ENCODE data around the gene KRT40. TPM values are rescaled to one million over a fixed set of nuclear protein-coding genes. Genes with fewer than 3 reads are reported as not detected.

KRT40 gene
- total and polyA plus RNA-seq, 10 of the 15 experiments (the other 5 are each of a cell fraction or from before 2014, with no cell fraction given), result not detected

- no peak overlapping the region for H2AFZ ChIP-seq (ENCODE audit: control insufficient read depth, low read depth, low read length)
- intact Hi-C loops (cut with micrococcal nuclease; ENCODE audit: unreplicated experiment), result no loop called here
- H3K9me3 ChIP-seq (replicated peaks; ENCODE audit: control insufficient read depth, insufficient read depth, low read length), result no peaks in the 10 kb centered on the region
- peaks cover 0 to 8% of the 10 kb centered on the region in 2 experiments; a peak in 2 of 4 replicates for H3K27me3 ChIP-seq (replicated peaks in 1 of 2; ENCODE audit: control insufficient read depth in 2 of 2, insufficient read depth in 2 of 2, low read length in 1 of 2)
- H3K4me3 ChIP-seq, result no peak overlapping the region
- TF ChIP-seq MYC (IDR thresholded peaks at IDR 0.05; ENCODE audit: insufficient read depth, insufficient read length, insufficient replicate concordance, low read length, severe bottlenecking) (no peak), SPI1 (IDR thresholded peaks at IDR 0.05; ENCODE audit: borderline replicate concordance, insufficient read depth, low read depth, low read length) (no peak), SIX5 (IDR thresholded peaks at IDR 0.05; ENCODE audit: low read depth, low read length, severe bottlenecking) (no peak), DPF2 (IDR thresholded peaks at IDR 0.05) (no peak)
- no peaks in the 10 kb centered on the region for H3K4me1 ChIP-seq (ENCODE audit: control insufficient read depth, insufficient read depth, low read length)
- H3K4me2 ChIP-seq (ENCODE audit: control insufficient read depth, insufficient read depth), result no peak overlapping the region
- FAIRE-seq (no peak), DNase-seq (ENCODE audit: low read depth, low spot score) (no peak), ATAC-seq (no peak)
- H3K27ac ChIP-seq (ENCODE audit: control insufficient read depth, insufficient read depth), result no peak overlapping the region
- no peak overlapping the region for H3K9ac ChIP-seq (ENCODE audit: control insufficient read depth, insufficient read depth, low read length)
- RAD21 ChIA-PET (ENCODE audit: unreplicated experiment), result no interaction called here
- in situ Hi-C loops (cut with MboI), result no loop called here
- H3K36me3 ChIP-seq (ENCODE audit: control insufficient read depth in 2 of 2, insufficient read depth in 2 of 2, low read length in 1 of 2), result no peaks in the 10 kb centered on the region
- WGBS (ENCODE audit: insufficient coverage, insufficient replicate concordance, low lambda C conversion rate, missing lambda C conversion rate), result 6% methylated on average over 2 of the region's 2 CpGs
- H4K20me1 ChIP-seq (ENCODE audit: control insufficient read depth, insufficient read depth), result no peaks in the 10 kb centered on the region
- CTCF ChIA-PET, result no interaction called here
- no peaks in the 10 kb centered on the region for H3K79me2 ChIP-seq (ENCODE audit: control insufficient read depth, insufficient read depth, low read length)
- SMC1A ChIA-PET (ENCODE audit: uncharacterized antibody, unreplicated experiment), result no interaction called here
- POLR2A ChIA-PET, result no interaction called here
- BruUV-seq (replicated peaks), result no TSS peak
These were observed 13.2 kb upstream of the KRT40 start for GRCh38 chr17:40997361-40997760.

GRCh38 chr17:40996829-40997228 lies 12.7 kb upstream of the KRT40 start:
- no TSS peak for BruUV-seq (replicated peaks)
- POLR2A ChIA-PET, result no interaction called here
- TF ChIP-seq MYB (IDR thresholded peaks at IDR 0.05; ENCODE audit: borderline replicate concordance, low read depth, low read length), result no peak
- TF ChIP-seq NR2C1 (IDR thresholded peaks at IDR 0.05), result no peak
- TF ChIP-seq SIX5 (IDR thresholded peaks at IDR 0.05; ENCODE audit: low read depth, low read length, severe bottlenecking), result no peak
- no peak for TF ChIP-seq NKRF (conservative IDR thresholded peaks at IDR 0.05)
- no peak for TF ChIP-seq EP300 (IDR thresholded peaks at IDR 0.05; ENCODE audit: borderline replicate concordance in 1 of 2, control insufficient read depth in 1 of 2, low read depth in 2 of 2, low read length in 2 of 2)
- TF ChIP-seq ZSCAN29 (IDR thresholded peaks at IDR 0.05), result no peak
- no peak for TF ChIP-seq EGR1 (IDR thresholded peaks at IDR 0.05; ENCODE audit: borderline replicate concordance in 1 of 2, low read depth in 2 of 2, low read length in 2 of 2)
- no peak for TF ChIP-seq IRF4 (IDR thresholded peaks at IDR 0.05; ENCODE audit: low read depth, low read length)
- no peak for TF ChIP-seq IKZF1 (conservative IDR thresholded peaks at IDR 0.05)

More at GRCh38 chr17:40996829-40997228, 12.7 kb upstream of the KRT40 start:
- Histone ChIP-seq H3K79me2 (ENCODE audit: control insufficient read depth, insufficient read depth, low read length) (no peaks in the 10 kb centered on the region), H3K4me2 (ENCODE audit: control insufficient read depth, insufficient read depth) (no peak overlapping the region), H3K4me3 (no peak overlapping the region), H3K4me1 (ENCODE audit: control insufficient read depth, insufficient read depth, low read length) (no peaks in the 10 kb centered on the region), H4K20me1 (ENCODE audit: control insufficient read depth, insufficient read depth) (no peaks in the 10 kb centered on the region), H3K9ac (ENCODE audit: control insufficient read depth, insufficient read depth, low read length) (no peak overlapping the region), H3K27me3 (replicated peaks in 1 of 2; ENCODE audit: control insufficient read depth in 2 of 2, insufficient read depth in 2 of 2, low read length in 1 of 2) (peaks cover 0 to 8% of the 10 kb centered on the region in 2 experiments; a peak in 1 of 4 replicates), H2AFZ (ENCODE audit: control insufficient read depth, low read depth, low read length) (no peak overlapping the region), H3K36me3 (ENCODE audit: control insufficient read depth in 2 of 2, insufficient read depth in 2 of 2, low read length in 1 of 2) (no peaks in the 10 kb centered on the region), H3K9me3 (replicated peaks; ENCODE audit: control insufficient read depth, insufficient read depth, low read length) (no peaks in the 10 kb centered on the region), H3K27ac (ENCODE audit: control insufficient read depth, insufficient read depth) (no peak overlapping the region)
- ChIA-PET SMC1A (ENCODE audit: uncharacterized antibody, unreplicated experiment) (interaction anchor here (1.2 kb wide), 1 partner anchor 32 kb away, joined by 3 read pairs; no protein-coding TSS in a partner anchor), CTCF (no interaction called here), RAD21 (ENCODE audit: unreplicated experiment) (no interaction called here)
- FAIRE-seq, result peak; percentile 23
- no peak for DNase-seq (ENCODE audit: low read depth, low spot score)
- no peak for ATAC-seq
- intact Hi-C loops (cut with micrococcal nuclease; ENCODE audit: unreplicated experiment), result no loop called here
- WGBS (ENCODE audit: insufficient coverage, insufficient replicate concordance, low lambda C conversion rate, missing lambda C conversion rate), result 58% methylated on average over 4 of the region's 4 CpGs
- in situ Hi-C loops (cut with MboI), result no loop called here
